ENCODE data around the gene NFKBIE. TPM values are rescaled to one million over a fixed set of nuclear protein-coding genes. Genes with fewer than 3 reads are reported as not detected.

Gene NFKBIE
- total RNA-seq, 1 experiment from 2014 or later = 7.4 TPM

DNA sequence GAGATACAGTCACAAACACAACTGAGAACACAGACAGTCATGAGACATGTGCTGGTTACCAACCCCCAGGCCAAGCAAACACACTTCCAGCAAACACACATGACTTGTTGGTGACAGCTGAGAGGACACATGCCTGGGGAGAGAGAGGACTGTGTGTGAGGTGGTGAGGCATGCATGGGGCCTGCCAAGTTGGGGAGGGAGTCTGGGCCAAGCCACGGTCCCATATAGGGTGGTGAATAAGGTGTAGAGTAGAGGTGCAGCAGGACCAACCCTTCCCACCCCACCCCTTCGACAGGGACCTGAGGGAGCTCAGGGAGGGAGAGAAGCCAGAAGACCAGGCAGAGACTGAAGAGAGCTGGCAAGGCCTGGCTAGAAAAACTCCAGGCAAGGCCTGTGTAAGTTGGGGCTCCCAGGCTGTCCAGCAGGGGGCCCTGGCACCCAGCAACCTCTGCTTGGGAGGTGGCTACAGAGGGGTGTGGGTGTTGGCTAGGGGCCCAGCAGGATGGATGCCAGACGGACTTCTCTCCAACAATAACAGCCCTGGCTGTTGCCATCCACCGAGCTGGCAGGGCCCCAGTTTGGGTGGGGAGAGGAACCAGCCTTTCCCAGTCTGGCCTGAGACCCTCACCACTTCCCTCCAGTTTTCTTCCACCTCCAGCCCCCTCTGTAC is 43.9 kb downstream of the NFKBIE start:
- intact Hi-C loops (cut with micrococcal nuclease) = loop anchor here (1.0 kb wide), 1 partner anchor 16 kb away; no protein-coding TSS in a partner anchor
- H4K20me1 ChIP-seq (ENCODE audit: low read length) = peaks cover 5% of the 10 kb centered on the region; the same call in 1 of the 2 replicates
- no peaks in the 10 kb centered on the region for H3K9me2 ChIP-seq (replicated peaks; ENCODE audit: low read length)
- H3K27ac ChIP-seq (ENCODE audit: low read length) = no peak overlapping the region
- POLR2A ChIA-PET (ENCODE audit: unreplicated experiment) = interaction anchor here (0.6 kb wide), 1 partner anchor 35 kb away, joined by 24 read pairs; no protein-coding TSS in a partner anchor
- peaks cover 29% of the 10 kb centered on the region for H3K4me1 ChIP-seq (ENCODE audit: insufficient read depth, low read length)
- no TSS peak for BruUV-seq (replicated peaks)
- H3K4me2 ChIP-seq (ENCODE audit: low read length) = peak overlapping the region; percentile 37; the same call in 1 of the 2 replicates
- no peak for TF ChIP-seq EZH2phosphoT487 (IDR thresholded peaks at IDR 0.05; ENCODE audit: borderline replicate concordance, low read length)
- peak; percentile 78 for TF ChIP-seq CTCF (conservative IDR thresholded peaks at IDR 0.05; ENCODE audit: low read depth, low read length)
- CTCF ChIA-PET = interaction anchor here (0.5 to 1.0 kb wide), 7 partner anchors 13 to 225 kb away, joined by 3 to 15 read pairs (median 7); partner anchors contain the start of gene SLC35B2
- peak; percentile 45 for ATAC-seq
- H2AFZ ChIP-seq (ENCODE audit: low read length) = no peak overlapping the region
- peak; percentile 81 for DNase-seq
- H3K79me2 ChIP-seq (ENCODE audit: low read length) = peaks cover 26% of the 10 kb centered on the region
- peaks cover 4% of the 10 kb centered on the region for H3F3A ChIP-seq (ENCODE audit: low read length, unreplicated experiment)
- H3K27me3 ChIP-seq (ENCODE audit: low read length) = no peaks in the 10 kb centered on the region
- no peaks in the 10 kb centered on the region for H3K9me3 ChIP-seq (ENCODE audit: low read length)
- no peaks in the 10 kb centered on the region for H3K36me3 ChIP-seq (ENCODE audit: low read depth, low read length)
- H3K4me3 ChIP-seq (ENCODE audit: low read length) = no peak overlapping the region
- no peak overlapping the region for H3K9ac ChIP-seq (ENCODE audit: low read length)

GRCh38 chr6:44220913-44221290 is 44.4 kb downstream of the NFKBIE start:
- BruUV-seq (replicated peaks) = TSS peak; percentile 9
- H3K4me2 ChIP-seq (ENCODE audit: low read length) = no peak overlapping the region

More at GRCh38 chr6:44220913-44221290, 44.4 kb downstream of the NFKBIE start:
- ChIA-PET CTCF (interaction anchor here (1.0 kb wide), 1 partner anchor 17 kb away, joined by 3 read pairs; no protein-coding TSS in a partner anchor), POLR2A (ENCODE audit: unreplicated experiment) (no interaction called here)
- Histone ChIP-seq H2AFZ (ENCODE audit: low read length) (no peak overlapping the region), H3K9me2 (replicated peaks; ENCODE audit: low read length) (no peaks in the 10 kb centered on the region), H3K36me3 (ENCODE audit: low read depth, low read length) (no peaks in the 10 kb centered on the region), H3K79me2 (ENCODE audit: low read length) (peaks cover 21% of the 10 kb centered on the region), H3K9ac (ENCODE audit: low read length) (no peak overlapping the region), H3K27ac (ENCODE audit: low read length) (no peak overlapping the region), H3K27me3 (ENCODE audit: low read length) (no peaks in the 10 kb centered on the region), H3K4me1 (ENCODE audit: insufficient read depth, low read length) (peaks cover 29% of the 10 kb centered on the region), H3F3A (ENCODE audit: low read length, unreplicated experiment) (peaks cover 4% of the 10 kb centered on the region), H3K4me3 (ENCODE audit: low read length) (no peak overlapping the region), H3K9me3 (ENCODE audit: low read length) (no peaks in the 10 kb centered on the region), H4K20me1 (ENCODE audit: low read length) (peaks cover 5% of the 10 kb centered on the region; the same call in 1 of the 2 replicates)
- ATAC-seq = no peak
- intact Hi-C loops (cut with micrococcal nuclease) = loop anchor here (1.0 kb wide), 1 partner anchor 16 kb away; no protein-coding TSS in a partner anchor
- TF ChIP-seq CTCF (conservative IDR thresholded peaks at IDR 0.05; ENCODE audit: low read depth, low read length) (no peak), EZH2 (IDR thresholded peaks at IDR 0.05; ENCODE audit: low read length, unreplicated experiment) (no peak), EZH2phosphoT487 (IDR thresholded peaks at IDR 0.05; ENCODE audit: borderline replicate concordance, low read length) (no peak)
- DNase-seq = no peak
